CMK (cell line): Measurements from ENCODE around the gene ZNF484.
"Not testable (repeated sequence)": the region's sequence is repeated elsewhere in the genome, so short reads cannot be mapped to it uniquely, and the experiment has no call there.

Experiments used
- DNase-seq: peaks from one replicate; pipeline ENCODE4 v3.0.0-alpha.2; 2010; ENCODE audit warnings: low read depth

Gene ZNF484

GRCh38 chr9:92877531-92878430 is at the start of gene ZNF484:
ZNF484 (minus strand) TSS chr9:92878038; CDS start chr9:92875029, 3,009 bp downstream.
- peak; percentile 72 for DNase-seq

GRCh38 chr9:92920437-92920836 is 42.6 kb upstream of the ZNF484 start:
- DNase-seq: no peak

GRCh38 chr9:92917176-92917800 is 39.5 kb upstream of the ZNF484 start:
- no peak for DNase-seq

GRCh38 chr9:92911511-92912475 is 34.0 kb upstream of the ZNF484 start:
- no peak for DNase-seq

- DNase-seq: not testable (repeated sequence)
Measured at GRCh38 chr9:92905137-92905536, 27.3 kb upstream of the ZNF484 start.

- no peak for DNase-seq
Measured at GRCh38 chr9:92897323-92897722, 19.5 kb upstream of the ZNF484 start.

GRCh38 chr9:92895812-92896436 is 18.1 kb upstream of the ZNF484 start:
- no peak for DNase-seq

GRCh38 chr9:92894711-92895362 is 17.0 kb upstream of the ZNF484 start:
- no peak for DNase-seq

- DNase-seq: not testable (repeated sequence)
Measured at GRCh38 chr9:92893916-92894610, 16.2 kb upstream of the ZNF484 start.

GRCh38 chr9:92892276-92892675 is 14.4 kb upstream of the ZNF484 start:
- DNase-seq: not testable (repeated sequence)

GRCh38 chr9:92890761-92891160 is 12.9 kb upstream of the ZNF484 start:
- DNase-seq: no peak

GRCh38 chr9:92887880-92888338 is 10.1 kb upstream of the ZNF484 start:
- no peak for DNase-seq

- peak; percentile 3 for DNase-seq
Measured at GRCh38 chr9:92886846-92887610, 9.2 kb upstream of the ZNF484 start.

- not testable (repeated sequence) for DNase-seq
Measured at GRCh38 chr9:92883666-92884405, 6.0 kb upstream of the ZNF484 start.

GRCh38 chr9:92882276-92882675 is 4.4 kb upstream of the ZNF484 start:
- DNase-seq: no peak

- no peak for DNase-seq
Measured at GRCh38 chr9:92875373-92875772, 2.5 kb downstream of the ZNF484 start.

GRCh38 chr9:92870289-92870688 is 7.5 kb downstream of the ZNF484 start:
- no peak for DNase-seq

- DNase-seq: not testable (repeated sequence)
Measured at GRCh38 chr9:92866600-92866999, 11.2 kb downstream of the ZNF484 start.

GRCh38 chr9:92864152-92864551 is 13.7 kb downstream of the ZNF484 start:
- no peak for DNase-seq
